Ishikawa (cell line): ENCODE measurements around the gene INMT.

Source experiments
- CEBPB ChIP-seq: IDR thresholded peaks from 2 replicates; pipeline ENCODE4 v1.6.1; 2012
- CREB1 ChIP-seq: IDR thresholded peaks from 2 replicates; pipeline ENCODE4 v1.6.1; 2012; ENCODE audit warnings: low read depth
- EP300 ChIP-seq: IDR thresholded peaks from 2 replicates; pipeline ENCODE4 v1.6.1; 2012; ENCODE audit warnings: borderline replicate concordance
- REST ChIP-seq: IDR thresholded peaks from 2 replicates; pipeline ENCODE4 v1.6.1; 2012; ENCODE audit warnings: low read depth, mild to moderate bottlenecking
- TEAD4 ChIP-seq: IDR thresholded peaks from 2 replicates; pipeline ENCODE4 v1.6.1; 2012
- YY1 ChIP-seq: IDR thresholded peaks from 2 replicates; pipeline ENCODE4 v1.6.1; 2012; ENCODE audit warnings: low read depth
- TF ChIP-seq, protein P1 (sequence below): IDR thresholded peaks from 2 replicates; pipeline ENCODE4 v1.6.1; 2012

- TF ChIP-seq EP300 (no peak), CREB1 (no peak), CEBPB (no peak), YY1 (no peak), TEAD4 (no peak), REST (no peak)
- TF ChIP-seq, protein P1, sequence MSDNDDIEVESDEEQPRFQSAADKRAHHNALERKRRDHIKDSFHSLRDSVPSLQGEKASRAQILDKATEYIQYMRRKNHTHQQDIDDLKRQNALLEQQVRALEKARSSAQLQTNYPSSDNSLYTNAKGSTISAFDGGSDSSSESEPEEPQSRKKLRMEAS, result no peak
Measured at GRCh38 chr7:30710669-30711068, 41.3 kb upstream of the INMT start.
